ENCODE data around the gene C5orf46. TPM values are rescaled to one million over a fixed set of nuclear protein-coding genes. Genes with fewer than 3 reads are reported as not detected.

The C5orf46 gene
- total and polyA plus RNA-seq, 9 of the 15 experiments (the other 6 are each of a cell fraction or from before 2014, with no cell fraction given): not detected

DNA sequence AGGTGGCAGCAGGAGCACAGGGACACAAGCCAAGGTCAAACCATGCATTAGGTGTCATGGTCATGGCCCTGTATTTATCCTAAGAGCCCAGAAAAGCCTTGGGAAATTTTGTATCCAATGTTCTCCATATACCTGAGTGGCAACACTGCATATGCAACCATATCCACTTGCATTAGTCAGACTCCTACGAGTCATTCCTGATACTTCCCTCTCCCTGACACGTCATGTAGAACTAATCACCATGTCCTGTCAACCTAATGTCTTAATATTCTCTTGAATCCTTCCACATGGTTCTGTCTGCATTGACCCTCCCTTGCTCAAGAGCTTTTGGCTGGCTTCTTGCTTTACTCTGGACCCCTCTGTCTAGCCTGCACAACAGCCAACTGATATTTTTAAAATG lies 18.4 kb downstream of the C5orf46 start:
- H2AFZ ChIP-seq (ENCODE audit: low read depth, low read length): no peak overlapping the region
- DNase-seq (ENCODE audit: extremely low read depth in 1 of 4, low spot score in 3 of 4): no peak
- no peaks in the 10 kb centered on the region for H3K27me3 ChIP-seq (ENCODE audit: control insufficient read depth in 2 of 2, insufficient read depth in 2 of 2, low read length in 2 of 2)
- no peak for FAIRE-seq
- H4K20me1 ChIP-seq (replicated peaks; ENCODE audit: control insufficient read depth, insufficient read depth, low read length): no peaks in the 10 kb centered on the region
- H3K9ac ChIP-seq (ENCODE audit: insufficient read depth in 1 of 2, low read depth in 2 of 2, low read length in 2 of 2): no peak overlapping the region
- TF ChIP-seq CBX2 (IDR thresholded peaks at IDR 0.05; ENCODE audit: insufficient read depth, low read length, poor library complexity, severe bottlenecking) (no peak), ZNF586 (CRISPR knock-in tag; conservative IDR thresholded peaks at IDR 0.05) (no peak), ZNF584 (CRISPR knock-in tag; IDR thresholded peaks at IDR 0.05; ENCODE audit: low read depth) (no peak), ESRRB (CRISPR knock-in tag; IDR thresholded peaks at IDR 0.05; ENCODE audit: borderline replicate concordance) (no peak), BRD4 (IDR thresholded peaks at IDR 0.05) (no peak), PTRF (tag; IDR thresholded peaks at IDR 0.05) (no peak)
- TF ChIP-seq, protein P1, sequence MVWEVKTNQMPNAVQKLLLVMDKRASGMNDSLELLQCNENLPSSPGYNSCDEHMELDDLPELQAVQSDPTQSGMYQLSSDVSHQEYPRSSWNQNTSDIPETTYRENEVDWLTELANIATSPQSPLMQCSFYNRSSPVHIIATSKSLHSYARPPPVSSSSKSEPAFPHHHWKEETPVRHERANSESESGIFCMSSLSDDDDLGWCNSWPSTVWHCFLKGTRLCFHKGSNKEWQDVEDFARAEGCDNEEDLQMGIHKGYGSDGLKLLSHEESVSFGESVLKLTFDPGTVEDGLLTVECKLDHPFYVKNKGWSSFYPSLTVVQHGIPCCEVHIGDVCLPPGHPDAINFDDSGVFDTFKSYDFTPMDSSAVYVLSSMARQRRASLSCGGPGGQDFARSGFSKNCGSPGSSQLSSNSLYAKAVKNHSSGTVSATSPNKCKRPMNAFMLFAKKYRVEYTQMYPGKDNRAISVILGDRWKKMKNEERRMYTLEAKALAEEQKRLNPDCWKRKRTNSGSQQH (CRISPR knock-in tag; IDR thresholded peaks at IDR 0.05): no peak
- no peaks in the 10 kb centered on the region for H3K9me1 ChIP-seq (ENCODE audit: control insufficient read depth, insufficient read depth, low read length)
- no TSS peak for BruUV-seq (replicated peaks)
- ChIA-PET POLR2A (no interaction called here), CTCF (ENCODE audit: low intra/inter-chr PET ratio) (interaction anchor here (2.1 kb wide), 1 partner anchor 843 kb away, joined by 13 read pairs; no protein-coding TSS in a partner anchor)
- intact Hi-C loops (cut with micrococcal nuclease): loop anchor here (10.0 kb wide), 2 partner anchors 467 to 847 kb away; no protein-coding TSS in a partner anchor
- H3K9me3 ChIP-seq (replicated peaks; ENCODE audit: control insufficient read depth, insufficient read depth, low read depth, low read length): no peaks in the 10 kb centered on the region
- H3K4me3 ChIP-seq: no peak overlapping the region
- no peaks in the 10 kb centered on the region for H3K4me1 ChIP-seq (replicated peaks in 1 of 2; ENCODE audit: control insufficient read depth in 2 of 2, insufficient read depth in 2 of 2, low read length in 2 of 2)
- WGBS (ENCODE audit: insufficient coverage, low coverage, missing lambda C conversion rate): 0% methylated on average over 2 of the region's 2 CpGs
- no peak overlapping the region for H3K4me2 ChIP-seq (ENCODE audit: insufficient read depth, low read length)
- ATAC-seq: no peak
- no peaks in the 10 kb centered on the region for H3K79me2 ChIP-seq (ENCODE audit: control insufficient read depth, insufficient read depth, low read length)
- H3K27ac ChIP-seq (ENCODE audit: extremely low read depth, low read depth, low read length): no peak overlapping the region
- in situ Hi-C loops (cut with MboI): no loop called here
- H3K36me3 ChIP-seq (ENCODE audit: control insufficient read depth, insufficient read depth, low read length): no peaks in the 10 kb centered on the region
